Measurements from ENCODE around the gene KCTD2.

GRCh38 chr17:75031972-75032719 lies 14.9 kb upstream of the KCTD2 start:
- TF ChIP-seq, protein P1, sequence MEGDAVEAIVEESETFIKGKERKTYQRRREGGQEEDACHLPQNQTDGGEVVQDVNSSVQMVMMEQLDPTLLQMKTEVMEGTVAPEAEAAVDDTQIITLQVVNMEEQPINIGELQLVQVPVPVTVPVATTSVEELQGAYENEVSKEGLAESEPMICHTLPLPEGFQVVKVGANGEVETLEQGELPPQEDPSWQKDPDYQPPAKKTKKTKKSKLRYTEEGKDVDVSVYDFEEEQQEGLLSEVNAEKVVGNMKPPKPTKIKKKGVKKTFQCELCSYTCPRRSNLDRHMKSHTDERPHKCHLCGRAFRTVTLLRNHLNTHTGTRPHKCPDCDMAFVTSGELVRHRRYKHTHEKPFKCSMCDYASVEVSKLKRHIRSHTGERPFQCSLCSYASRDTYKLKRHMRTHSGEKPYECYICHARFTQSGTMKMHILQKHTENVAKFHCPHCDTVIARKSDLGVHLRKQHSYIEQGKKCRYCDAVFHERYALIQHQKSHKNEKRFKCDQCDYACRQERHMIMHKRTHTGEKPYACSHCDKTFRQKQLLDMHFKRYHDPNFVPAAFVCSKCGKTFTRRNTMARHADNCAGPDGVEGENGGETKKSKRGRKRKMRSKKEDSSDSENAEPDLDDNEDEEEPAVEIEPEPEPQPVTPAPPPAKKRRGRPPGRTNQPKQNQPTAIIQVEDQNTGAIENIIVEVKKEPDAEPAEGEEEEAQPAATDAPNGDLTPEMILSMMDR (IDR thresholded peaks at IDR 0.05; ENCODE audit: insufficient read depth, low read length, poor library complexity, severe bottlenecking), result no peak
- no peak for TF ChIP-seq EZH2phosphoT487 (conservative IDR thresholded peaks at IDR 0.05; ENCODE audit: low read length)
